GM10248 (cell line): ENCODE data around the gene POLR3E.

Source experiments
- CTCF ChIA-PET: fragments of 300-600 bp; sonication (Branson Sonifier 250); formaldehyde crosslinking; extraction: SDS; loops from one replicate; lab custom pipeline; 2021; ENCODE audit warnings: antibody characterized with exemption; lab: Yijun Ruan, JAX
- POLR2A ChIA-PET: fragments of 350-650 bp; sonication (Branson Sonifier 250); formaldehyde crosslinking; extraction: SDS; loops from one replicate; lab custom pipeline; 2020; ENCODE audit warnings: antibody characterized with exemption; lab: Yijun Ruan, JAX
- DNase-seq: peaks from one replicate; pipeline ENCODE4 v3.0.0; 2012; ENCODE audit errors: extremely low spot score
- TF ChIP-seq, protein P1 (sequence below): IDR thresholded peaks from 2 replicates; pipeline ENCODE4 v1.5.1; 2012; ENCODE audit warnings: mild to moderate bottlenecking, low read depth; ENCODE audit errors: extremely low read depth, missing control alignments, control extremely low read depth

The POLR3E gene

DNA sequence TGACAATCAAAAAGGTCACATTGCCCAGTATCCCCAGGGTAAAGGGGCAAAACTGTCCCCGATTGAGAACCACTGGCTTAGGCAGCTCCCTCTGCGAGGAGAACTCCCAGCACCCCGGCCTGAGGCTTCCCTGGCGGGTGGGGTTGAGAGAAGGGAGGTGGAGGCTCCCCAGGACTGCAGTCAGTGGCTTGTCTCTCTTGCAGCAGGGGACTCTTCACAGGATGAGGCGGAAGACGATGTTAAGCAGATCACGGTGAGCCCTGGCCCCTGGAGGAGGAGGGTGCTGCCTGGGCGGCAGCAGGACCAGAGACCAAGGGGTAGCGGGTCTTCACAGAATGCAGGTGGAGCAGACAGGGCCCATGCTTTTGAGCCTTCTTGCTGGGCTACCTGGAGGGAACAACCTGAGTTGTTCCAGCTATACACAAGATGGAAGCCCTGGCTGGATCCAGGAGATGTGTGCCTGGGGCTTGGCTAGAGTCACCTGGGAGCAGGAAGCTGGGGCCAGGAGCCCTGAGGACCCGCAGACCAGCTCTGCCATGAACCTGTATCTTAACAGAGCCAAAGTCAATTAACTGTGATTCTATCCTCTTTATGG lies 16.8 kb downstream of the POLR3E start:
- ChIA-PET CTCF (interaction anchor here (1.0 to 1.8 kb wide), 3 partner anchors 13 to 50 kb away, joined by 3 to 6 read pairs (median 3); no protein-coding TSS in a partner anchor), POLR2A (no interaction called here)
- TF ChIP-seq, protein P1, sequence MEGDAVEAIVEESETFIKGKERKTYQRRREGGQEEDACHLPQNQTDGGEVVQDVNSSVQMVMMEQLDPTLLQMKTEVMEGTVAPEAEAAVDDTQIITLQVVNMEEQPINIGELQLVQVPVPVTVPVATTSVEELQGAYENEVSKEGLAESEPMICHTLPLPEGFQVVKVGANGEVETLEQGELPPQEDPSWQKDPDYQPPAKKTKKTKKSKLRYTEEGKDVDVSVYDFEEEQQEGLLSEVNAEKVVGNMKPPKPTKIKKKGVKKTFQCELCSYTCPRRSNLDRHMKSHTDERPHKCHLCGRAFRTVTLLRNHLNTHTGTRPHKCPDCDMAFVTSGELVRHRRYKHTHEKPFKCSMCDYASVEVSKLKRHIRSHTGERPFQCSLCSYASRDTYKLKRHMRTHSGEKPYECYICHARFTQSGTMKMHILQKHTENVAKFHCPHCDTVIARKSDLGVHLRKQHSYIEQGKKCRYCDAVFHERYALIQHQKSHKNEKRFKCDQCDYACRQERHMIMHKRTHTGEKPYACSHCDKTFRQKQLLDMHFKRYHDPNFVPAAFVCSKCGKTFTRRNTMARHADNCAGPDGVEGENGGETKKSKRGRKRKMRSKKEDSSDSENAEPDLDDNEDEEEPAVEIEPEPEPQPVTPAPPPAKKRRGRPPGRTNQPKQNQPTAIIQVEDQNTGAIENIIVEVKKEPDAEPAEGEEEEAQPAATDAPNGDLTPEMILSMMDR: no peak
- DNase-seq: no peak

GRCh38 chr16:22314661-22315626 lies 17.7 kb downstream of the POLR3E start:
- TF ChIP-seq, protein P1: no peak
- DNase-seq: no peak
- POLR2A ChIA-PET: no interaction called here
- CTCF ChIA-PET: interaction anchor here (0.8 to 1.5 kb wide), 2 partner anchors 14 to 15 kb away, joined by 3 to 4 read pairs; no protein-coding TSS in a partner anchor

DNA sequence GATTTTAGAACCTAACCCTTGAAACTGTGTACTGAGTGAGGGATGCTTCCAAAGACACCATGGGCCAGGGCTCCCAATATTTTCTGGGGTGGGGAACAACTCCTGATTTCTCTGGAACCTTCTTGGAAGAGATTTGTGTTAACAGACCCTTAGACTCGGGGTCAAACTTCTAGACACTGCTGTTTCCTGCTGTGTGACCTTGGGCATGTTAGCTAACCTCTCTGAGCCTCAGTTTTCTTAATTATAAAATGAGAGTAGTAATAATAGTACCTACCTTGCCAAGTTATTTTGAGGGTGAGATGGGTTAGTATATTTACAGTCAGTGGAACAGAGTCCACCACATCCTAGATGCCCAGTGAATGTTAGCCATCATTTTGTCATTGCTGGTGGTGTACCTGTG lies 18.8 kb downstream of the POLR3E start:
- TF ChIP-seq, protein P1: no peak
- CTCF ChIA-PET: interaction anchor here (0.8 kb wide), 1 partner anchor 15 kb away, joined by 4 read pairs; no protein-coding TSS in a partner anchor
- POLR2A ChIA-PET: no interaction called here
- DNase-seq: no peak

- no peak for DNase-seq
- CTCF ChIA-PET: interaction anchor here (1.0 kb wide), 1 partner anchor 17 kb away, joined by 3 read pairs; no protein-coding TSS in a partner anchor
- POLR2A ChIA-PET: no interaction called here
- TF ChIP-seq, protein P1: no peak
Measured at GRCh38 chr16:22316411-22316811, 19.2 kb downstream of the POLR3E start.

DNA sequence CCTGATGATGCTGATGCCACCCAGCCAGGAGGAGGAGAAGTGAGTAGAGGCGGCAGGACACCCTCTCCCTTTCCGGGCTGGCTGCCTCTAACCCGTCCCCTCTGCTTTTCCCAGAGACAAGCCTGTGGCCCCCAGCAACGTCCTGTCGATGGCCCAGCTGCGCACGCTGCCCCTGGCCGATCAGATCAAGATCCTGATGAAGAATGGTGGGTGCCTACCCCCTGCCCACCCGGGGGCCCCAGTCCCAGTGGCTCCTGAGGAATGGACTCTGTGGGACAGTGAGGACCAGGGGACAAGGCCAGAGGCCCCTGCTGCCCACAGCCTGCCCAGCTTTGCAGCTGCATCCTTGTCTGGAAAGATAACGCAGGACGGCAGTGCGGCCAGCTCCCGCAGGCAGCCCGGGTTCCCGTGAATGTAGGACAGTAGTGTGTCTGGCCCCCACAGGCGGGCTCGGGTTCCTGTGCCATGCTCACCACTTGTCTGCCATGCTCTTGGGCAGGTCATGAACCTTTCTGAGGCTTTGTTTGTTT lies 19.9 kb downstream of the POLR3E start:
- TF ChIP-seq, protein P1: no peak
- ChIA-PET POLR2A (no interaction called here), CTCF (interaction anchor here (1.0 kb wide), 1 partner anchor 17 kb away, joined by 3 read pairs; no protein-coding TSS in a partner anchor)
- DNase-seq: no peak

DNA sequence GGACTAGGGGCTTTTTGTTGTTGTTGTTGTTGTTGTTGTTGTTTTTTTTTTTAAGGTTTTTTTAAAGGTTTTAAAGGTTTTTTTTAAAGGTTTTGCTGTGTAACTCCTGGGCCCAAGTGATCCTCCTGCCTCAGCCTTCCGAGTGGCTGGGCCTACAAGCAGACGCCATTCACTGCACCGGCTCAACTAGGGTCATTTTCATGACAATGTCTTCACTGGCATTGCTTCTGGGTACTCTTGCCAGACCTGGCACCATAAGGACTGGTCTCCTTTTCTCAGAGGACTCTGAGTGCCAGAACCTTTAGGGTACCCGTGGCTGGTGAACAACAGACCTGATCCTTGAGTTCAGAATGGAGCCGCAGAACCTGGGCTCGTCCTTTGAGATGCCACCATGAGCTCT lies 20.4 kb downstream of the POLR3E start:
- POLR2A ChIA-PET: no interaction called here
- TF ChIP-seq, protein P1: no peak
- no peak for DNase-seq
- CTCF ChIA-PET: interaction anchor here (1.2 to 2.5 kb wide), 3 partner anchors 12 to 36 kb away, joined by 3 to 12 read pairs (median 4); no protein-coding TSS in a partner anchor
